ENCODE results near the gene PYGO2.
"Not testable (repeated sequence)": the region's sequence is repeated elsewhere in the genome, so short reads cannot be mapped to it uniquely, and the experiment has no call there.

Gene PYGO2

DNA sequence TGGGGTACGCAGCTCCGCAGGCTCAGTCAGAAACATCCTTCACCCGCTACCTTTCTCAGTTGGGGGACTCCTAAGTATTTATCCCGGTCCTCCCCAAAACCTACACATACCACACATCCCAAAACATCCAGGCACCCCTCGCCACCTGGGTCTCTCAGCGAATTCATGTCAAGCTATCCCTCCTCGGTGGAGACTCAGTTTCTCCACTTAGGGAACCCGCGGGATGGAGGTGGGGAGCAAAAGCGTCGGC lies 39.8 kb upstream of the PYGO2 start:
- in situ Hi-C loops (cut with MboI; ENCODE audit: low pct_unique_long_range_greater_than_20kb, low sequenced_read_pairs) = no loop called here
- no peak for DNase-seq

DNA sequence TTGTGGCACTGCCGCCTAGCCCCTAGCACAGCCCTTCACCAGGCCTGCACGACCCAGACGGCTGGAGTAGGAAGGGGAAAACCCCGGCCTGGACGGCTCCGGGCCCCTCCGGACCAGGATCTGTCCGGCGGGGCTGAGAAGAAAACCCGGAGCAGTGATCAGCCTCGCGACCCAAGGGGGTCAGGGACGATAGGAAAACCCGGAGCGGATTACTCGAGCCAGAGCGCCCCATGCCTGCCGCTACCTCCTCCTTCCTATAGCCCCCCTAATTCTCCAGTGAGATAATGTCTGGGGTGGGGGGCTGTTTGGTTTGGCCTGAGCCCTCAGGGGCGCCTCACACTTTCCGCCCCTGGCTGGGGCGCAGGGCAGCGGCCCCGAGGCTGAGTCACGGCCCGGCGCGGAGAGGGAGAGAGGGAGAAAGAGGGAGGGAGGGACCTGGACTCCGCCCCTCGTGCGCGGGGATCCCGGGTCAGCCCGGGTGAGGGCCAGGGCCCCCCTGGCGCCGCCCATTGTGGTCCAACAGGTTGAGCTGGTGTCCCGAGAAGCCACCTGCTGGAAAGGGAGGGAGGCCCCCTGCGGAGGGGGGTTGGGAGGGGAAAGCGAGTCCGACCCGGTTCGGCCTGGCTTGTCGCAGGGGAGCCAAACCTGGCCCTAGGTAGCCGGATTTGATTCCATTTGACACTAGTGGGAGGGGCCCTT lies 39.3 kb upstream of the PYGO2 start:
- DNase-seq = peak; percentile 91
- in situ Hi-C loops (cut with MboI; ENCODE audit: low pct_unique_long_range_greater_than_20kb, low sequenced_read_pairs) = no loop called here

DNA sequence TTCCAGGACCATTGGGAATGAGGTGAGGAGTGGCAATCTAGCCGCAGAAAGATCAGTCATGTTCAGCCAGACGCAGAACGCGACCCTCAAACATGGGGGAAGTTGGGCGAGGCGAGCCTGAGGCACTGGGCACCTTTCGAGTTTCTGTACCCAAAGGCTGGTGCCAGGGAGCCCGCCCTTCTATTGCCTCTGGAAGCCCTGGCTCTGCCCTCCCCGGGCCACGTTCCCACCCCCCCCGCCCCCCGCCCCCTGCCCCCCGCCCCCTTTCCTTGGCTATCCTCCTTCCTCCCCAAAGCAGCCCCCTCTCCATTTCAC lies 38.8 kb upstream of the PYGO2 start:
- DNase-seq = no peak

DNA sequence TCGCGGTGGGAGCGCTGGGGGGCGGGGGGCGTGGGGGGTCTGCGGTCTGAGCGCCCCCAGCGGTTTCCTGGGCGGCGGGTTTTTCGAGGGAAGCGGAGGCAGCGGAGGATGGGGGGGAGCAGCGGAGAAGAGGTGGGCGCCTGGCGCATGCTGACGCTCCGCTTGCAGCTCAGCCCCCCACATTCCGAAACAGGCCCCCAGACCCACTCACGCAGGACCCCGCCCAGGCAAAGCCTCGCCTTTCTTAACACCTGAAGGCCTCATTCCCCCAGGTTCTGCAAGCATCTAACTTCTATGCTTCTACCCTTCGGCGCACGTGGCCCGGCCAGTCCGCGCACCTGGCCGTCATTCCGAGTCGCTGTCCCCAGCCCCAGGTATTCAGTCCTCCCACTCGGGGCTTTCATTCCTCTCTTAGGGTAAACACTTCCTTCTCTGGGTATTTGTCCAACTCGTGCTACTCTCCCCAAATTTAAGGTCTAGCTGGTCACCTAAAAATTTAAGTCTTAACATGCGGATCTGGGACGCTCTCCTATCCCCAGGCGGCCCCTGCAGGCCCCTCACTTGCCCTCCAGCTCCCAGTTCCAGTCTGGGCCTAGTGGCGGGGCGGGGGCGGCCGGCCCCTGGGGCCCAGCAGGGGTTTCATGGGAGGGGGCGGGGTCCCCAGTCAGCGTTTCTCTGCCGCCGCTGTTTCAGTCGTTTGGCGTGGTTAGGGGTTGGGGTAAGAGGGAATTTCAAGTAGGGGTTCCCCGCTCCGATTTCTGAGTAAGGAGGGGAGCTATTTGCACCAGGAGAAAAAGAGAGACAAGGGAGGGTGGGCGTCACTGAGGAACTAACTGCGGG lies 38.2 kb upstream of the PYGO2 start:
- DNase-seq = peak; percentile 61
- in situ Hi-C loops (cut with MboI; ENCODE audit: low pct_unique_long_range_greater_than_20kb, low sequenced_read_pairs) = no loop called here

More for the DNA sequence above, 38.8 kb upstream of the PYGO2 start:
- in situ Hi-C loops (cut with MboI; ENCODE audit: low pct_unique_long_range_greater_than_20kb, low sequenced_read_pairs) = no loop called here

DNA sequence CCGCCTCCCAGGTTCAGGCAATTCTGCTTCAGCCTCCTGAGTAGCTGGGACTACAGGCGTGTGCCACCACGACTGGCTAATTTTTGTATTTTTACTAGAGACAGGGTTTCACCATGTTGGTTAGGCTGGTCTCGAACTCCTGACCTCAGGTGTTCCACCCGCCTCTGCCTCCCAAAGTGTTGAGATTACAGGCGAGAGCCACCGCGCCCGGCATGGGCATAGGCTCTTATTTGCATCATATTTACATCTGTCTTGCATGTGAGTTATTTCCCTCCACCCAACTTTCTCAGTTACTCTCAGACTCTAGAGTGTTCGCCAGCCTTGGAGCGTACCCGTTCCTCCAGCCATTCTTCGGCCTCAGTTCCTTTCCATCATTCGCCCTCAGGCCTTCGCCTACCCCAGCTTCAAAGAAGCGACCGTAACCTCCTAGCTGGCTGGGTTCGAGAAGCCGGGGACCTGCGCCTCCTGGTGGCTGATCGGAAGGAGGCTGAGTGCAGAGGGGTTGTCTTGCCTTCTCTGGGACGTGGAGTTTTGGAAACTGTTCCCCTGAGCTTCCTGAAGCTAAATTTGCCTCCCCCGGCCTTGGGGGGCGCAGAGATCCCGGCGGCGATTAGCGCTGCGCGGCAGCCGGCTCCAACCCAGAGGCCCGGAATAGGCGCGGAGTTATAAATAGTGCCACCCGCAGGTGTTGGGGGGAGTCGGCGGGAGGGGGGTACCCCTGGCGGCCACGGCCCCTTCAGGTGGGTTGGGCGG lies 37.4 kb upstream of the PYGO2 start:
- peak; percentile 91 for DNase-seq
- in situ Hi-C loops (cut with MboI; ENCODE audit: low pct_unique_long_range_greater_than_20kb, low sequenced_read_pairs) = no loop called here

DNA sequence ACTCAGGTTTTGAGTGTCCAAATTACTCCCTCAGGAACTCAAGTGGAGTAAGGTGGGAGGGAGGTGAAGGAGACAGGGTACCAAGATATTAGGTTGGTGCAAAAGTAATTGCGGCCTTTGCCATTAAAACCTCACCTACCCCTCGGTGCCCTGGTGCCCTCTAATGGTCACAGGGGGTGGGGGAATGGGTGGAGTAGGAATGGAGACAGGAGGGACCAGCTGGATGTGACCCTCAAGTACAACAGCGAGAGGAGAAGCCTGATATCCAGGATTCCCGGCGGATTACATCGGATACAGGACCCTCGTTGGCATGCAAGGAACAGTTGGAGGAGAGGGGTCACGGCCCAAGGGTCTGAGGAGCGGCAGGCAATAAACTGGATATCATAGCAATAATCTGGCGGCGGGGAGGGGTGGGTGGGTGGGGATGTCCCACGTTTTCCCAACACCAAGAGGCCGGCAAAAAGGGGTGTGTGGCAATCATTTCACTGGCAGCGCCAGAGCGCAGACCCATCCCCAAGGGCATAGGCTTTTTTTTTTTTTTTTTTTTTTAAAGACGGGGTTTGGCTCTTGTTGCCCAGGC lies 36.7 kb upstream of the PYGO2 start:
- DNase-seq = no peak
- in situ Hi-C loops (cut with MboI; ENCODE audit: low pct_unique_long_range_greater_than_20kb, low sequenced_read_pairs) = no loop called here

DNA sequence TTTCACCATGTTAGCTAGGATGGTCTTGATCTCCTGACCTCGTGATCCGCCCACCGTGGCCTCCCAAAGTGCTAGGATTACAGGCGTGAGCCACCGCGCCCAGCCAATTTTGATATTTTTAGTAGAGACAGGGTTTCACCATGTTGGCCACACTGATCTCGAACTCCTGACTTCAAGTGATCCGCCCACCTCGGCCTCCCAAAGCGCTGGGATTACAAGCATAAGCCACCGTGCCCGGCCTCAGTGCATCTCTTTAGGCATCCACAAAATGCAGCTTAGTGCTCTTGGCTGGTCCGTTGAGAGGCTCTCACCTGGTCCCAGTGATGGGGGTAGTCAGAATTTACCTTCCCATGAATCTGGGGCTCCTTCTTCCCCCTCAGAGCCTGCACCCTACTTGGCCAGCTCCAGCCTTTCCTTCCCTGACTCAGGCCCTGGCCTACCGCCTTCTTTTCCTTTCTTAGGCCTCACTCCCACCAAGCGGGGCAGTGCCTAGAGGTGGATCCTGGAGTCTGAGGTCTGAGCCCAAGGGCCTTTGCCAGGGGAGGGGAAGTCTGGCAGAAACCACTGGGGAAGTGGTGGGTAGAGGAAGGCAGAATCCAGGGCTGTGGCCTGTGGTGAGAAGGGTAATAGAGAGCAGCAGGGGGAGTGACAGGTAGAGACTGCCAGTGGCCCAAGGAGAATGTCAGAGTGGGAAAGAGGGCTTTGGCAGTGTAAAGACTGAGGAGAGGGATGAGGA lies 35.6 kb upstream of the PYGO2 start:
- DNase-seq = peak; percentile 81
- in situ Hi-C loops (cut with MboI; ENCODE audit: low pct_unique_long_range_greater_than_20kb, low sequenced_read_pairs) = no loop called here

DNA sequence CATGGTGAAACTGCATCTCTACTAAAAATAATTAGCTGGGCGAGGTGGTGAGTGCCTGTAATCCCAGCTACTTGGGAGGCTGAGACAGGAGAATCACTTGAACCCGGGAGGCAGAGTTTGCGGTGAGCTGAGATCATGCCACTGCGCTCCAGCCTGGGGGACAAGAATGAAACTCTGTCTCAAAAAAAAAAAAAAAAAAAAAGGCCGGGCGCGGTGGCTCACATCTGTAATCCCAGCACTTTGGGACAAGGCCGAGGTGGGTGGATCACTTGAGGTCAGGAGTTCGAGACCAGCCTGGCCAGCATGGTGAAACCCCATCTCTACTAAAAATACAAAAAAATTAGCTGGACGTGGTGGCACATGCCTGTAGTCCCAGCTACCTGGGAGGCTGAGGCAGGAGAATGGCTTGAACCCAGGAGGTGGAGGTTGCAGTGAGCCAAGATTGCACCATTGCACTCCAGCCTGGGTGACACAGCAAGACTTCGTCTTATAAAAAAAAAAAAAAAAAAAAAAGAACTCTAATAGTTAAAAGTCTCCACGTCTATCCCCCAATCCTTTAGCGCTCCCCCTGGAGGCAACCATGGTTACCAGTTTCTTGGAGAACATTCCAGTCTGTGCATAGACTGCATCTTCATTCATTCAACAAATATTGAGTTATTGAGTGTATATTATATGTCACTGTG lies 33.9 kb upstream of the PYGO2 start:
- in situ Hi-C loops (cut with MboI; ENCODE audit: low pct_unique_long_range_greater_than_20kb, low sequenced_read_pairs) = not testable (repeated sequence)
- DNase-seq = peak; percentile 64

DNA sequence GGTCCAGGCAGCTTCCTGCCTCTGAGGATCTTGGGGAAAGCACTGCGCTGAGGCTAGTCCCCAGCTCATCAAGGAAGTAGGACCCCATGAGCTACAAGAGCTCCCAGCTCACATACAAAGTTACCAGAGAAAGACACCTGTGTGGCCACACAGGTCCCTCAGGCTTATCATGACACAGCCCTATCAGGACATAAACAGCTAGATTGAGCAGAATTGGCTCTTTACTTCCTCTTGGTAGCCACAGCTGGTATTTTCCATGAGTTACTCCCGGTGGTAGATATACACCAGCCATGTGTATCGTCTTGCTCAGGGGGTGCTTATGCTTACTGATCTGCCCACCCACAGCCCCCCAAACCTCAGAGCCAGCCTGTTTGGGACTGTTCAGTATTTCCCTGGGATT lies 33.0 kb upstream of the PYGO2 start:
- DNase-seq = no peak
- in situ Hi-C loops (cut with MboI; ENCODE audit: low pct_unique_long_range_greater_than_20kb, low sequenced_read_pairs) = no loop called here

DNA sequence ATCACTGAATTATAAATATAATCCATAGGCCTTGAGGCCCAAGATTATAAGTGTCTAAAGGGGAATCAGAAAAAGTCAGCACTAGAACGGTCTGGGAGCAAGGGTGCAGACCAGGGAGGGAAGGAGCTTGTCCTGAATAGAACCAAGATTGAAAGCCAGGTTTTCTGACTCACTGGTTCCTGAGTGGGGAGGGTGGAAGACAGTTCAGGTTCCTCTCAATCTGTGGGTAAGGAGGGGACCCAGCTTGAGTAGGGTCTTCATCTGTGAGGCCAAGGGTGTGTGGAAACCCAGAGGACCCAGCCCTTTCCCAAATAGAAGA lies 32.6 kb upstream of the PYGO2 start:
- in situ Hi-C loops (cut with MboI; ENCODE audit: low pct_unique_long_range_greater_than_20kb, low sequenced_read_pairs) = no loop called here
- no peak for DNase-seq

DNA sequence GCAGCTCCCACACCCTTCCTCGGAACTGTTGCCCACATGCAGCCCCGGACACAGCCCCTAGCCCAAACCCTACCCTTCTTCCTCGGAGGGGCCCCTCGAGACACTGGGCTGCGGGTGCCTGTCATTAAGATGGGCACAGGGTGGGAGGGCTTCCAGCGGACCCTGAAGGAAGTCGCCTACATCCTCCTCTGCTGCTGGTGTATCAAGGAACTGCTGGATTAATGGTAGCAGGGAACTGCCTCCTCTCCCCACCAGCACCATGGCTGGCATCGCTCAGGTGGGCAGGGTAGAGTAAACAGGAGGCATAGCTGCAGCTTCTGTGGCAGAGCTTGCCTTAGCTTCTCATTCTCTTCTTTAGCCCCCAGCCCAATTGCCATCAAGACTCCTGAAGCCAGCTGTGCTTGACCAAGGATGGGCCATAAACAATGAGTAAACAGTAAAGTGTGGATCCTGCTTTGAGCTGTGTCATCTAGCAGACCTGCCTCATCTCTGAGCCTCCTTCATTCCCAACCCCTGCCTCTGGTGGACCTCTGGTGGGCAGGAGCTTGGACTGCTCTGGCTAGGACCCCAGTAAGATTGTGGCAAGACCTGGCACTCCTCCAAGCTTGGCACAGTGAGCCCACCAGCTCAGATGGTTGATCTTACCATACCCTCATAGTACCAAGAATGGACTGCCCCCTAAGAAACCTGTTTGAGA lies 32.1 kb upstream of the PYGO2 start, which contains the start of gene LENEP:
Gene LENEP, plus strand, starts transcription at position 15 of the 697 bp plus-strand sequence. Its CDS starts 22 bp downstream, at position 37.
- in situ Hi-C loops (cut with MboI; ENCODE audit: low pct_unique_long_range_greater_than_20kb, low sequenced_read_pairs) = no loop called here
- no peak for DNase-seq

DNA sequence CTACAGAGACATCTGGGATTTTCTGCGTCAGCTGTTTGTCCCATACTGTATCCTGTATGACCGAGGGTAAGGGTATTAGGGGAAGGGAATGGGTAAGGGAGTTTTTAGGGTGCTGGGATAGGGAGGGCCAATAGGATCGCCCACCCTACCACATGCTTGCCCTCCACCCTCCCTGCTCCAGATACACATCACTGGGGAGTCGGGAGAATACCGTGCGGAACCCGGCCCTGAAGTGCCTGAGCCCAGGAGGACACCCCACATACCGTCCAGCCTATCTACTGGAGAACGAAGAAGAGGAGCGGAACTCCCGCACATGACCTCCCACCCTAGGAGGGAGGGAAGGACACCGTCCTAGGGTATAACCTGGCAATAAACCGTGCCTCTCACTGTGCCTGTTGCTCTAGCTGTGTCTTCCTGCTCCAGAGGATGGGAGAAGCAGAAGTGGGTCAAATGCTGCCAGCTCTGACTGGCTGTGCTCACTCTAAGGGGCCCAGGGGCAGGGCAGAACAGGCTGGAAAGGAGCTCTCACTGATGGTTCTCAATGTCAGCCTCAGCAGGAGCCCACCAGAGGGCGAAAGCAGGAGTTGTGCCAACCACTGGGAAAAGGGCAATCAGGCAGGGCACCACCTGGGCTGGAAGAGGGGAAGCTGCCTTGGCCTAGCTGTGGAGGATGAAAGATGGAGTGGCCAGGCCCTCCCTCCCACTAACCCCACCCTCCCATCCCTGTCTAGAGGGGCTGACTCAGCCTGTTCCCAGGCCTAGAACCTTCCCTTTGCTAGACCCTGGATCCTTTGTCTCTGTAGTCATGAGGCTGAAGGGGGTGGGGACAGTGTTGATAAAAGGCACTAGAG lies 31.4 kb upstream of the PYGO2 start:
- in situ Hi-C loops (cut with MboI; ENCODE audit: low pct_unique_long_range_greater_than_20kb, low sequenced_read_pairs) = no loop called here
- no peak for DNase-seq

DNA sequence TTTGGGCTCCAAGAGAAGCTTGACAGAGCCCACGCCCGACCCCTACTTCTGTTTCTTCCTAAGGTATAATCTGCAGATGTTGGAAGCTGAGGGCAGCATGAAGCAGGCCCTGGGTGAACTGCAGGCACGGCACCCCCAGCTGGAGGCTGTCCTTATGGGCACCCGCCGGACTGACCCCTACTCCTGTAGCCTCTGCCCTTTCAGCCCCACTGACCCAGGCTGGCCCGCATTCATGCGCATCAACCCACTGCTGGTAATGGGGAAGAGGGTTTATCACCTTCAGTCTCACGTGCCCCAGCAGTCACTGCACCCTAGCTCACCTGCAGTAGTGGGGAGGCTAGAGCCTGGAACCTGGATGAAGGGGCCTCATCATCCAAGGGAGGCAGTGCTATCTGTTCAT lies 28.7 kb upstream of the PYGO2 start:
- in situ Hi-C loops (cut with MboI; ENCODE audit: low pct_unique_long_range_greater_than_20kb, low sequenced_read_pairs) = no loop called here

DNA sequence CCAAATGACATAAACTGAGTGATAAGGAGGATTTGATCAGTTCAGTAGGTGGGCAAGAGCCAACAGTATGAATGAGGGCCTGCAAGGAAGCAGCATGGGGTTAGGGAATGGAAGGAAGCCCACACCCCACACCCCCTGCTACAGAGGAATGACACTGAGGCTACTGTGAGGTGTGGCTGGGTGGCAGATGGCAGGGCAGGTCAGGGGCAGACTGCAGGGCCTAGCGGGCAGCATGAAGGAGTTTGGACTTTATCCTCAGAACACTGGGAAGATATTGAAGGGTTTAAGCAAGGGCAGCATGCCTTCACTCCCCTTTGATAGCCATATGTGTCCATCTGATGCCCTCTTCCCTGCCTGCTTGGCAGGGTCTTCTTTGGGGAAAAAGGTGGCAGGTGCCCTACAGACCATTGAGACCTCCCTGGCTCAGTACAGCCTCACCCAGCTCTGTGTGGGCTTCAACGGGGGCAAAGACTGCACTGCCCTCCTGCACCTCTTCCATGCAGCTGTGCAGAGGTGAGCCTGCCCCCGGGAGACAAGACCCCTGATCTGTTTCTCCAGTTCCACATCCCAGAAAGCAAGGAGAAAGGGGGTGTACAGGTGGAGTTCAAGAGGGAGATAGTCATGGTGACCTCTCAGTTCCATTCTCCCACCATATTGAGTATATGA lies 27.7 kb upstream of the PYGO2 start:
- in situ Hi-C loops (cut with MboI; ENCODE audit: low pct_unique_long_range_greater_than_20kb, low sequenced_read_pairs) = no loop called here
- DNase-seq = no peak

More for the DNA sequence above, 28.7 kb upstream of the PYGO2 start:
- no peak for DNase-seq

DNA sequence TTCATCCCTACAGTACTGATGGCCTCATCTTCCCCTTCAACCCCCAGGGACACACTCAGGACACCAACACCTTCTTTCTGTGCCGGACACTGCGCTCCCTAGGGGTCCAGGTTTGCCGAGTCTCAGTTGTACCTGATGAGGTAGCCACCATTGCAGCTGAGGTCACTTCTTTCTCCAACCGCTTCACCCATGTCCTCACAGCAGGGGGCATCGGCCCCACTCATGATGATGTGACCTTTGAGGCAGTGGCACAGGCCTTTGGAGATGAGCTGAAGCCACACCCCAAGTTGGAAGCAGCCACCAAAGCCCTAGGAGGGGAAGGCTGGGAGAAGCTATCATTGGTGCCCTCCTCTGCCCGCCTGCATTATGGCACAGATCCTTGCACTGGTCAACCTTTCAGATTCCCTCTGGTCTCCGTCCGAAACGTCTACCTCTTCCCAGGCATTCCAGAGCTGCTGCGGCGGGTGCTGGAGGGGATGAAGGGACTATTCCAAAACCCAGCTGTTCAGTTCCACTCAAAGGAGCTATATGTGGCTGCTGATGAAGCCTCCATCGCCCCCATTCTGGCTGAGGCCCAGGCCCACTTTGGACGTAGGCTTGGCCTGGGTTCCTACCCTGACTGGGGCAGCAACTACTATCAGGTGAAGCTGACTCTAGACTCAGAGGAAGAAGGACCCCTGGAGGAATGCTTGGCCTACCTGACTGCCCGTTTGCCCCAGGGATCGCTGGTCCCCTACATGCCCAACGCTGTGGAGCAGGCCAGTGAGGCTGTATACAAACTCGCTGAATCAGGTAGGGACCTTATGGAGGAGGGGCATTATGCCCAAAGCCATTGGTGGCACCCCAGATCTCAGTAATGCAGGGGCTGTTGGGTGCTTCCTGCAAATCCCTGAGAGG lies 26.7 kb upstream of the PYGO2 start:
- in situ Hi-C loops (cut with MboI; ENCODE audit: low pct_unique_long_range_greater_than_20kb, low sequenced_read_pairs) = no loop called here
- no peak for DNase-seq

DNA sequence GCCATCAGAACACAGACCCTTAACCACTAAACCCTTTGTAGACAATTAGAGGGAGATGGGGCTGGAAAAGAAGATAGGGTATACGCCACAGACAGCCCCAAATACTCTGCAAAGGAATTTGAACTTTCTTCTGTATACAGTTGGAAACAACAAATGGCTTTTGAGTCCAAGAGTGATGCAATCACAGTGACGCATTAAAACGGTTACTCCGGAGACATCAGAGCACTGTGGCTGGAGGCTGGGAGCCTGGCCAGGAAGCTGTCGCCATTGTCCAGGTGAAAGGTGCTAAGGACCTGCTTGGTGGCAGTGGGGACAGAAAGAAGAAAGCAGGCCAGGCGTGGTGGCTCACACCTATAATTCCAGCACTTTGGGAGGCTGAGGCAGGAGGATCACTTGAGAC lies 25.7 kb upstream of the PYGO2 start:
- in situ Hi-C loops (cut with MboI; ENCODE audit: low pct_unique_long_range_greater_than_20kb, low sequenced_read_pairs) = no loop called here
- no peak for DNase-seq
